ENCODE measurements around the gene FKTN. TPM values are rescaled to one million over a fixed set of nuclear protein-coding genes. Genes with fewer than 3 reads are reported as not detected.

FKTN gene
- total and polyA plus RNA-seq, 9 of the 15 experiments (the other 6 are each of a cell fraction or from before 2014, with no cell fraction given): 5.4 to 16.3 (median 10.4) TPM

- TF ChIP-seq ZBTB40 (IDR thresholded peaks at IDR 0.05) (no peak), ZBTB40 (CRISPR knock-in tag; IDR thresholded peaks at IDR 0.05) (no peak), ZNF12 (CRISPR knock-in tag; IDR thresholded peaks at IDR 0.05) (no peak), TOE1 (IDR thresholded peaks at IDR 0.05; ENCODE audit: borderline replicate concordance) (no peak), TOE1 (CRISPR knock-in tag; IDR thresholded peaks at IDR 0.05; ENCODE audit: borderline replicate concordance, low read depth) (no peak), ETV5 (CRISPR knock-in tag; IDR thresholded peaks at IDR 0.05; ENCODE audit: low read depth) (no peak), NFIC (IDR thresholded peaks at IDR 0.05) (no peak)
Observed at GRCh38 chr9:105683688-105684275, 125.9 kb downstream of the FKTN start (continued).
